PC-3 (cell line): ENCODE data around the gene FLYWCH1. TPM values are rescaled to one million over a fixed set of nuclear protein-coding genes. Genes with fewer than 3 reads are reported as not detected.

Experiments
- ATAC-seq: fragments of 200-7000 bp; cut with Tn5 transposase; 2 replicates; pipeline ENCODE4 v1.9.1; 2020; ENCODE audit warnings: mild to moderate bottlenecking, moderate library complexity
- BruUV-seq: library from RNA; stranded (reverse); fragments of 400-500 nt; replicated peaks from 2 replicates; lab custom pipeline; 2021; lab: Mats Ljungman, UMichigan
- CTCF ChIA-PET: fragments of 300-600 bp; sonication (Branson Sonifier 250); formaldehyde crosslinking; loops from one replicate; lab custom pipeline; 2022; ENCODE audit warnings: antibody characterized with exemption; lab: Charles Lee
- POLR2A ChIA-PET: fragments of 300-600 bp; sonication (Branson Sonifier 250); formaldehyde crosslinking; loops from one replicate; lab custom pipeline; 2022; ENCODE audit warnings: antibody characterized with exemption; ENCODE audit not compliant: unreplicated experiment; lab: Charles Lee
- DNase-seq: peaks from one replicate; pipeline ENCODE4 v3.0.0-alpha.2; 2015
- H2AFZ ChIP-seq: fragments of 300-600 bp; sonication (generic); 2 replicates; pipeline ENCODE4 v1.6.0; 2016; ENCODE audit warnings: antibody characterized with exemption, low read length
- H3F3A ChIP-seq: fragments of 300-600 bp; sonication (generic); one replicate; pipeline ENCODE4 v1.6.0; 2017; ENCODE audit warnings: antibody characterized with exemption, low read length, control low read depth, mild to moderate bottlenecking; ENCODE audit not compliant: unreplicated experiment
- H3K27ac ChIP-seq: fragments of 300-600 bp; sonication (generic); 2 replicates; pipeline ENCODE4 v1.5.1; 2016; ENCODE audit warnings: mild to moderate bottlenecking, low read length
- H3K27me3 ChIP-seq: fragments of 300-600 bp; sonication (generic); 2 replicates; pipeline ENCODE4 v1.6.1; 2016; ENCODE audit warnings: low read length, mixed read lengths
- H3K36me3 ChIP-seq: fragments of 300-600 bp; sonication (generic); 2 replicates; pipeline ENCODE4 v1.6.1; 2016; ENCODE audit warnings: low read depth, mixed run types, low read length, mixed read lengths
- H3K4me1 ChIP-seq: fragments of 300-600 bp; sonication (generic); 2 replicates; pipeline ENCODE4 v1.5.1; 2016; ENCODE audit warnings: low read length; ENCODE audit not compliant: insufficient read depth
- H3K4me2 ChIP-seq: fragments of 300-600 bp; sonication (generic); 2 replicates; pipeline ENCODE4 v1.6.0; 2016; ENCODE audit warnings: low read length
- H3K4me3 ChIP-seq: fragments of 300-600 bp; sonication (generic); 2 replicates; pipeline ENCODE4 v1.5.1; 2016; ENCODE audit warnings: mild to moderate bottlenecking, low read length, mixed read lengths
- H3K79me2 ChIP-seq: fragments of 300-600 bp; sonication (generic); 2 replicates; pipeline ENCODE4 v1.6.1; 2017; ENCODE audit warnings: low read length, mixed read lengths
- H3K9ac ChIP-seq: fragments of 300-600 bp; sonication (generic); 2 replicates; pipeline ENCODE4 v1.6.0; 2016; ENCODE audit warnings: mild to moderate bottlenecking, low read length
- H3K9me2 ChIP-seq: fragments of 300-600 bp; sonication (generic); replicated peaks from 2 replicates; pipeline ENCODE4 v1.6.1; 2016; ENCODE audit warnings: mixed run types, low read length, mixed read lengths
- H3K9me3 ChIP-seq: fragments of 300-600 bp; sonication (generic); 2 replicates; pipeline ENCODE4 v1.6.1; 2016; ENCODE audit warnings: low read length, mixed read lengths
- H4K20me1 ChIP-seq: fragments of 300-600 bp; sonication (generic); 2 replicates; pipeline ENCODE4 v1.6.1; 2016; ENCODE audit warnings: low read length, mixed read lengths
- CTCF ChIP-seq: fragments of 300-600 bp; sonication (generic); conservative IDR thresholded peaks from 2 replicates; pipeline ENCODE4 v1.5.1; 2017; ENCODE audit warnings: antibody characterized with exemption, low read depth, mild to moderate bottlenecking, low read length
- EZH2 ChIP-seq: fragments of 300-600 bp; sonication (generic); IDR thresholded peaks from one replicate; pipeline ENCODE4 v1.6.1; 2017; ENCODE audit warnings: antibody characterized with exemption, mild to moderate bottlenecking, low read length; ENCODE audit not compliant: unreplicated experiment
- EZH2phosphoT487 ChIP-seq: fragments of 300-600 bp; sonication (generic); IDR thresholded peaks from 2 replicates; pipeline ENCODE4 v1.6.1; 2018; ENCODE audit warnings: mild to moderate bottlenecking, antibody characterized with exemption, low read length, borderline replicate concordance
- intact Hi-C: fragments of 100-400 bp; cut with micrococcal nuclease; formaldehyde crosslinking; loops from 2 replicates; pipeline ENCODE4 v1.9.0; 2023
- total RNA-seq: library from RNA; depleted of rRNA; stranded (reverse); fragments of >200 nt; gene quantifications from 2 replicates; pipeline ENCODE4 v1.2.3, GENCODE V29; 2014

FLYWCH1 gene
- total RNA-seq, 1 experiment from 2014 or later: 41.4 TPM

- H3K36me3 ChIP-seq: no peaks in the 10 kb centered on the region
- H2AFZ ChIP-seq: peak overlapping the region; percentile 82
- peak overlapping the region; percentile 81 for H3K4me2 ChIP-seq
- no peak overlapping the region for H3K27ac ChIP-seq
- H3F3A ChIP-seq: peaks cover 4% of the 10 kb centered on the region
- H4K20me1 ChIP-seq: no peaks in the 10 kb centered on the region
- H3K4me1 ChIP-seq: peaks cover 29% of the 10 kb centered on the region
- H3K79me2 ChIP-seq: peaks cover 17% of the 10 kb centered on the region
- CTCF ChIA-PET: no interaction called here
- intact Hi-C loops: no loop called here
- DNase-seq (peak; percentile 25), ATAC-seq (peak; percentile 22)
- H3K27me3 ChIP-seq: no peaks in the 10 kb centered on the region
- H3K9me2 ChIP-seq: no peaks in the 10 kb centered on the region
- TF ChIP-seq EZH2 (no peak), EZH2phosphoT487 (no peak), CTCF (no peak)
- peak overlapping the region; percentile 95 for H3K4me3 ChIP-seq
- no peaks in the 10 kb centered on the region for H3K9me3 ChIP-seq
- BruUV-seq: TSS peak; percentile 64
- peak overlapping the region; percentile 66 for H3K9ac ChIP-seq
- POLR2A ChIA-PET: interaction anchor here (0.6 kb wide), 1 partner anchor 68 kb away, joined by 6 read pairs; no protein-coding TSS in a partner anchor
Observed at GRCh38 chr16:2912330-2913199, 834 bp downstream of the FLYWCH1 start.

- Histone ChIP-seq H3K27me3 (no peaks in the 10 kb centered on the region), H4K20me1 (no peaks in the 10 kb centered on the region), H3K4me2 (peak overlapping the region; percentile 81; the same call in 1 of the 2 replicates), H3K79me2 (peaks cover 17% of the 10 kb centered on the region), H3F3A (peaks cover 4% of the 10 kb centered on the region), H3K27ac (no peak overlapping the region), H2AFZ (no peak overlapping the region), H3K36me3 (no peaks in the 10 kb centered on the region), H3K9me3 (no peaks in the 10 kb centered on the region), H3K9me2 (no peaks in the 10 kb centered on the region), H3K4me3 (no peak overlapping the region), H3K4me1 (peaks cover 29% of the 10 kb centered on the region), H3K9ac (no peak overlapping the region)
- ChIA-PET POLR2A (no interaction called here), CTCF (no interaction called here)
- no peak for ATAC-seq
- BruUV-seq: no TSS peak
- no peak for DNase-seq
- TF ChIP-seq EZH2phosphoT487 (no peak), CTCF (no peak), EZH2 (no peak)
- intact Hi-C loops: no loop called here
Observed at GRCh38 chr16:2913603-2914002, 1.9 kb downstream of the FLYWCH1 start.

- Histone ChIP-seq H3K4me2 (no peak overlapping the region), H3F3A (peaks cover 4% of the 10 kb centered on the region), H3K27me3 (no peaks in the 10 kb centered on the region), H3K79me2 (peaks cover 17% of the 10 kb centered on the region), H4K20me1 (no peaks in the 10 kb centered on the region), H3K9me3 (no peaks in the 10 kb centered on the region), H3K27ac (no peak overlapping the region), H3K9me2 (no peaks in the 10 kb centered on the region), H3K4me1 (peaks cover 29% of the 10 kb centered on the region), H2AFZ (no peak overlapping the region), H3K9ac (no peak overlapping the region), H3K36me3 (no peaks in the 10 kb centered on the region), H3K4me3 (no peak overlapping the region)
- ChIA-PET CTCF (no interaction called here), POLR2A (no interaction called here)
- DNase-seq (no peak), ATAC-seq (no peak)
- no peak for TF ChIP-seq CTCF
- no peak for TF ChIP-seq EZH2phosphoT487
- no peak for TF ChIP-seq EZH2
- no TSS peak for BruUV-seq
- intact Hi-C loops: no loop called here
Observed at GRCh38 chr16:2914233-2914632, 2.5 kb downstream of the FLYWCH1 start.
